GM12891 (cell line): ENCODE measurements around the gene F2RL3.

Experiments
- PAX5 ChIP-seq: IDR thresholded peaks from 2 replicates; pipeline ENCODE4 v1.6.1; 2011; ENCODE audit warnings: low read length, moderate library complexity, mild to moderate bottlenecking; ENCODE audit not compliant: insufficient read depth, severe bottlenecking
- POLR2A ChIP-seq: IDR thresholded peaks from 2 replicates; pipeline ENCODE4 v1.6.1; 2011; ENCODE audit warnings: low read depth, low read length, control low read depth
- POLR2AphosphoS5 ChIP-seq: IDR thresholded peaks from 2 replicates; pipeline ENCODE4 v1.6.1; 2011; ENCODE audit warnings: low read depth, low read length, control low read depth
- POU2F2 ChIP-seq: IDR thresholded peaks from 2 replicates; pipeline ENCODE4 v1.6.1; 2011; ENCODE audit warnings: low read depth, mild to moderate bottlenecking, control low read depth, low read length, moderate library complexity
- SPI1 ChIP-seq: IDR thresholded peaks from 2 replicates; pipeline ENCODE4 v1.6.1; 2011; ENCODE audit warnings: low read depth, low read length, control low read depth
- TAF1 ChIP-seq: IDR thresholded peaks from 2 replicates; pipeline ENCODE4 v1.6.1; 2011; ENCODE audit warnings: low read depth, low read length, control low read depth

DNA sequence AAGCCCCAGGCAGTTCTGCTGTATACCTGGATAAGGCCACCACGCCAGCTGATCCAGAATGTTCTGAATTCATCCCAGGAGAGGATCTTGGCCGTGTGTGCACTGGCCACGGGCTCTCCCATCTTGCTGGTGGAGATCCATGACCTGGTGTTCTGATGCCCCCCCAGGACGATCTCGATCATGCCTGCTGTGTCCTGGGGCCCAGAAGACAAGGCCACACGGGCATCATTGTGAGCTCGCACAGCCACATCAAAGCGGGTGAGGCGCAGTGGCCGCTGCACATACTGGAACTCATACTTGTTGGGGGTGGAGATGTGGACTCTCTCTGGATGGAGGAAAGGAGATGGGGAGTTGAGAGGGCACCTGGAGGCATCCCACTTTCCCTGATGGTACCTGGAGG, 40.1 kb downstream of the F2RL3 start:
- TF ChIP-seq POLR2AphosphoS5 = no peak
- no peak for TF ChIP-seq TAF1
- no peak for TF ChIP-seq POLR2A
- TF ChIP-seq PAX5 = no peak
- TF ChIP-seq SPI1 = no peak
- no peak for TF ChIP-seq POU2F2
